Choroid plexus epithelial cell (primary cell): ENCODE measurements around the gene NT5M.
A peak's percentile ranks its signal among the peaks of the same experiment; 100 is the strongest.

Experiments
- DNase-seq: peaks from one replicate; pipeline ENCODE4 v3.0.0-alpha.2; 2010; ENCODE audit warnings: low read depth
- H3K4me3 ChIP-seq: 2 replicates; pipeline ENCODE4 v1.5.1; 2011; ENCODE audit warnings: low read depth, mild to moderate bottlenecking, control low read depth, low read length, moderate library complexity
- CTCF ChIP-seq: conservative IDR thresholded peaks from 2 replicates; pipeline ENCODE4 v1.5.1; 2011; ENCODE audit warnings: low read depth, mild to moderate bottlenecking, control low read depth, inconsistent platforms, low read length, moderate library complexity

Gene NT5M

GRCh38 chr17:17352836-17353624, 49.9 kb downstream of the NT5M start:
- no peak for DNase-seq
- no peak overlapping the region for H3K4me3 ChIP-seq
- no peak for TF ChIP-seq CTCF

GRCh38 chr17:17353625-17354484, 50.7 kb downstream of the NT5M start:
- no peak for DNase-seq
- no peak overlapping the region for H3K4me3 ChIP-seq
- TF ChIP-seq CTCF = no peak

GRCh38 chr17:17354560-17355349, 51.6 kb downstream of the NT5M start:
- DNase-seq = peak; percentile 70
- TF ChIP-seq CTCF = peak; percentile 84

GRCh38 chr17:17355426-17355825, 52.3 kb downstream of the NT5M start:
- H3K4me3 ChIP-seq = no peak overlapping the region
- DNase-seq = no peak
- no peak for TF ChIP-seq CTCF

More at GRCh38 chr17:17354560-17355349, 51.6 kb downstream of the NT5M start:
- H3K4me3 ChIP-seq = no peak overlapping the region

- DNase-seq = peak; percentile 93
- H3K4me3 ChIP-seq = no peak overlapping the region
- TF ChIP-seq CTCF = peak; percentile 100
These were observed 53.2 kb downstream of the NT5M start for GRCh38 chr17:17356149-17356930.

- DNase-seq = no peak
- H3K4me3 ChIP-seq = no peak overlapping the region
- no peak for TF ChIP-seq CTCF
These were observed 53.7 kb downstream of the NT5M start for GRCh38 chr17:17356931-17357270.
